H1 (cell line): ENCODE results near the gene TMEM176B. TPM values are rescaled to one million over a fixed set of nuclear protein-coding genes. Genes with fewer than 3 reads are reported as not detected.

ENCODE experiments used
- CTCF ChIA-PET: fragments of 300-600 bp; sonication (Branson Sonifier 250); formaldehyde crosslinking; loops from one replicate; lab custom pipeline; 2021; ENCODE audit not compliant: partially characterized antibody; lab: Charles Lee
- POLR2A ChIA-PET: fragments of 300-600 bp; sonication (Branson Sonifier 250); formaldehyde crosslinking; loops from one replicate; lab custom pipeline; 2021; ENCODE audit warnings: inconsistent platforms; ENCODE audit not compliant: partially characterized antibody; lab: Charles Lee
- DNase-seq, 2 experiments: peaks; one replicate each; pipeline versions ENCODE4 v3.0.0 to v3.0.0-alpha.2; 2010 to 2022; ENCODE audit warnings: low spot score in 2 of 2, low read depth in 1 of 2, mixed read lengths in 1 of 2
- FAIRE-seq: peaks from 2 replicates; lab custom pipeline; 2011; peaks lifted over from hg19 to GRCh38; lab: Jason Lieb, UNC
- H2AFZ ChIP-seq: 2 replicates; pipeline ENCODE4 v1.8.1; 2012; ENCODE audit warnings: low read length, inconsistent platforms
- H2AK5ac ChIP-seq: 2 replicates; pipeline ENCODE4 v1.6.1; 2013; ENCODE audit warnings: low read depth, low read length
- H2BK120ac ChIP-seq: replicated peaks from 2 replicates; pipeline ENCODE3; 2013; ENCODE audit warnings: low read depth, low read length, inconsistent platforms
- H2BK12ac ChIP-seq: 2 replicates; pipeline ENCODE4 v1.6.1; 2013; ENCODE audit warnings: low read depth, low read length
- H2BK15ac ChIP-seq: 2 replicates; pipeline ENCODE4 v1.6.1; 2013; ENCODE audit warnings: low read length
- H2BK20ac ChIP-seq: 2 replicates; pipeline ENCODE4 v1.6.1; 2013; ENCODE audit warnings: low read length
- H2BK5ac ChIP-seq: 2 replicates; pipeline ENCODE4 v1.6.1; 2013; ENCODE audit warnings: low read depth, low read length
- H3K14ac ChIP-seq: 2 replicates; pipeline ENCODE4 v1.6.1; 2013; ENCODE audit warnings: inconsistent platforms; ENCODE audit not compliant: insufficient read length
- H3K18ac ChIP-seq: 2 replicates; pipeline ENCODE4 v1.6.1; 2013; ENCODE audit warnings: low read length; ENCODE audit errors: extremely low read depth
- H3K23ac ChIP-seq: 2 replicates; pipeline ENCODE4 v1.6.1; 2013; ENCODE audit warnings: inconsistent platforms; ENCODE audit not compliant: insufficient read length
- H3K23me2 ChIP-seq: 2 replicates; pipeline ENCODE4 v1.6.1; 2013; ENCODE audit warnings: low read depth, low read length
- H3K27ac ChIP-seq: 2 replicates; pipeline ENCODE4 v1.6.1; 2011; ENCODE audit warnings: low read depth, low read length, inconsistent platforms
- H3K27me3 ChIP-seq, 4 experiments: replicated peaks in 1 of 4; 1 replicate in 1 of 4; 2 replicates in 3 of 4; pipeline versions ENCODE4 v1.6.1 to v1.8.1; 2011 to 2013; ENCODE audit warnings: low read length in 3 of 4, mild to moderate bottlenecking in 3 of 4, inconsistent platforms in 2 of 4, mixed read lengths in 2 of 4, moderate library complexity in 1 of 4; ENCODE audit not compliant: control insufficient read depth in 3 of 4, insufficient read depth in 3 of 4; ENCODE audit errors: extremely low read depth in 1 of 4
- H3K36me3 ChIP-seq, 4 experiments: 2 replicates each; pipeline versions ENCODE4 v1.6.1 to v1.8.1; 2011 to 2013; ENCODE audit warnings: mild to moderate bottlenecking in 4 of 4, low read length in 3 of 4, moderate library complexity in 2 of 4, control low read depth in 1 of 4, inconsistent platforms in 1 of 4; ENCODE audit not compliant: insufficient read depth in 4 of 4, control insufficient read depth in 2 of 4
- H3K4ac ChIP-seq: replicated peaks from 2 replicates; pipeline ENCODE3; 2013; ENCODE audit warnings: low read length, low read depth, mixed read lengths, inconsistent platforms; ENCODE audit not compliant: insufficient read length
- H3K4me1 ChIP-seq, 4 experiments: replicated peaks in 1 of 4; 1 replicate in 1 of 4; 2 replicates in 3 of 4; pipeline versions ENCODE4 v1.6.1 to v1.8.1; 2011 to 2013; ENCODE audit warnings: low read length in 3 of 4, inconsistent platforms in 2 of 4, mixed read lengths in 1 of 4; ENCODE audit not compliant: insufficient read depth in 4 of 4, control insufficient read depth in 3 of 4
- H3K4me2 ChIP-seq, 2 experiments: 2 replicates each; pipeline versions ENCODE4 v1.6.1 to v1.8.1; 2011 to 2013; ENCODE audit warnings: low read depth in 2 of 2, low read length in 2 of 2, control low read depth in 1 of 2, inconsistent platforms in 1 of 2, mild to moderate bottlenecking in 1 of 2; ENCODE audit not compliant: insufficient read depth in 1 of 2
- H3K4me3 ChIP-seq, 4 experiments: fragments of 200-600, 300-600 bp in 1 of 4; sonication (generic), shearing (Covaris generic), sonication (Bioruptor Twin) in 1 of 4; 2 replicates each; pipeline versions ENCODE4 v1.5.1 to v1.8.1; 2011 to 2016; ENCODE audit warnings: low read length in 4 of 4, low read depth in 3 of 4, control low read depth in 2 of 4, inconsistent platforms in 2 of 4, mild to moderate bottlenecking in 2 of 4, mixed read lengths in 1 of 4, moderate library complexity in 1 of 4; ENCODE audit not compliant: insufficient read depth in 2 of 4; ENCODE audit errors: extremely low read depth in 1 of 4
- H3K56ac ChIP-seq: replicated peaks from 2 replicates; pipeline ENCODE3; 2013; ENCODE audit warnings: low read depth, mild to moderate bottlenecking, mixed read lengths, low read length, inconsistent platforms; ENCODE audit not compliant: insufficient read length
- H3K79me1 ChIP-seq: 2 replicates; pipeline ENCODE4 v1.6.1; 2013; ENCODE audit warnings: low read depth, low read length, control low read depth
- H3K79me2 ChIP-seq, 2 experiments: 2 replicates each; pipeline versions ENCODE4 v1.6.1 to v1.8.1; 2012 to 2013; ENCODE audit warnings: low read length in 2 of 2, mild to moderate bottlenecking in 2 of 2, inconsistent platforms in 1 of 2; ENCODE audit not compliant: insufficient read depth in 2 of 2, control insufficient read depth in 1 of 2
- H3K9ac ChIP-seq, 4 experiments: replicated peaks in 1 of 4; 1 replicate in 1 of 4; 2 replicates in 3 of 4; pipeline versions ENCODE4 v1.6.1 to v1.8.1; 2011 to 2013; ENCODE audit warnings: low read depth in 3 of 4, low read length in 3 of 4, control low read depth in 2 of 4, mild to moderate bottlenecking in 2 of 4, moderate library complexity in 2 of 4, inconsistent platforms in 1 of 4; ENCODE audit errors: extremely low read depth in 1 of 4
- H3K9me3 ChIP-seq, 2 experiments: 2 replicates each; pipeline versions ENCODE4 v1.6.1 to v1.8.1; 2012 to 2013; ENCODE audit warnings: mild to moderate bottlenecking in 2 of 2, moderate library complexity in 2 of 2, control low read depth in 1 of 2, inconsistent platforms in 1 of 2, low read depth in 1 of 2, low read length in 1 of 2, mixed read lengths in 1 of 2; ENCODE audit not compliant: insufficient read depth in 2 of 2
- H4K20me1 ChIP-seq, 2 experiments: replicated peaks in 1 of 2; 2 replicates each; pipeline versions ENCODE3 to v1.8.1; 2011 to 2013; ENCODE audit warnings: inconsistent platforms in 2 of 2, low read length in 2 of 2, mild to moderate bottlenecking in 1 of 2; ENCODE audit not compliant: insufficient read depth in 2 of 2, control insufficient read depth in 1 of 2
- H4K5ac ChIP-seq: 2 replicates; pipeline ENCODE4 v1.6.1; 2013; ENCODE audit warnings: low read length, low read depth, mixed read lengths, inconsistent platforms; ENCODE audit not compliant: insufficient read length
- H4K8ac ChIP-seq: 2 replicates; pipeline ENCODE4 v1.8.0; 2013; ENCODE audit warnings: mild to moderate bottlenecking, moderate library complexity, low read length, inconsistent platforms; ENCODE audit not compliant: insufficient read depth; ENCODE audit errors: extremely low read depth
- H4K91ac ChIP-seq: replicated peaks from 2 replicates; pipeline ENCODE3; 2013; ENCODE audit warnings: low read length, mixed read lengths, inconsistent platforms; ENCODE audit not compliant: insufficient read length
- BRCA1 ChIP-seq: IDR thresholded peaks from 2 replicates; pipeline ENCODE4 v1.6.1; 2012; ENCODE audit warnings: low read depth, low read length, improper control_type of control experiment
- RAD21 ChIP-seq, 2 experiments: IDR thresholded peaks in 1 of 2; conservative IDR thresholded peaks in 1 of 2; 2 replicates each; pipeline ENCODE4 v1.6.1; 2011; ENCODE audit warnings: low read depth in 2 of 2, low read length in 2 of 2, improper control_type of control experiment in 1 of 2, inconsistent platforms in 1 of 2, mild to moderate bottlenecking in 1 of 2, moderate library complexity in 1 of 2
- SIX5 ChIP-seq: IDR thresholded peaks from 2 replicates; pipeline ENCODE4 v1.6.1; 2011; ENCODE audit warnings: mild to moderate bottlenecking, low read depth, low read length
- TAF7 ChIP-seq: optimal IDR thresholded peaks from 2 replicates; pipeline ENCODE3; 2011; ENCODE audit warnings: low read depth, mild to moderate bottlenecking, inconsistent platforms, low read length, moderate library complexity, borderline replicate concordance
- WGBS, 2 experiments: shearing (Covaris generic) in 1 of 2; methylation state at CpG; one replicate each; pipeline versions ENCODE4 v1.1.6 to v1.1.7; 2013 to 2015; ENCODE audit warnings: low lambda C conversion rate in 2 of 2, mixed read lengths in 2 of 2, inconsistent platforms in 1 of 2, low coverage in 1 of 2, missing lambda C conversion rate in 1 of 2; ENCODE audit not compliant: insufficient replicate concordance in 2 of 2, insufficient coverage in 1 of 2, insufficient read length in 1 of 2; ENCODE audit errors: extremely low coverage in 1 of 2, missing lambda C conversion rate in 1 of 2; 5-methylcytosine and 5-hydroxymethylcytosine counted together
- polyA plus RNA-seq, 7 experiments: library from polyadenylated mRNA; depleted of rRNA in 3 of 7; stranded (reverse) in 5 of 7; unstranded in 2 of 7; fragments of >200 nt in 5 of 7; fragments of 200-250 nt in 2 of 7; gene quantifications; 1 replicate in 5 of 7; 2 replicates in 1 of 7; 4 replicates in 1 of 7; pipeline versions ENCODE4 v1.2.1 to v1.2.3, GENCODE V29; 2011 to 2013; ENCODE audit warnings: missing spikeins in 2 of 7, mixed read lengths in 2 of 7
- total RNA-seq: library from RNA; stranded (reverse); fragmentation: NEBNext Ultra II Directional; extraction: Animal tissue kit (Norgen Biotek cat#: 25700); gene quantifications from 2 replicates; pipeline ENCODE4 v1.2.1, GENCODE V29; 2021
- TF ChIP-seq, protein P1 (sequence below), 3 experiments: IDR thresholded peaks; 1 replicate in 2 of 3; 2 replicates in 1 of 3; pipeline versions ENCODE4 v1.5.1 to v1.6.1; 2011; ENCODE audit warnings: low read length in 3 of 3, mild to moderate bottlenecking in 3 of 3, inconsistent platforms in 2 of 3, low read depth in 1 of 3, moderate library complexity in 1 of 3; ENCODE audit not compliant: insufficient read depth in 1 of 3; ENCODE audit errors: control extremely low read depth in 1 of 3

The TMEM176B gene
- total and polyA plus RNA-seq, 2 of the 8 experiments (the other 6 are each of a cell fraction or from before 2014, with no cell fraction given), result 1.2 to 2.1 TPM

DNA sequence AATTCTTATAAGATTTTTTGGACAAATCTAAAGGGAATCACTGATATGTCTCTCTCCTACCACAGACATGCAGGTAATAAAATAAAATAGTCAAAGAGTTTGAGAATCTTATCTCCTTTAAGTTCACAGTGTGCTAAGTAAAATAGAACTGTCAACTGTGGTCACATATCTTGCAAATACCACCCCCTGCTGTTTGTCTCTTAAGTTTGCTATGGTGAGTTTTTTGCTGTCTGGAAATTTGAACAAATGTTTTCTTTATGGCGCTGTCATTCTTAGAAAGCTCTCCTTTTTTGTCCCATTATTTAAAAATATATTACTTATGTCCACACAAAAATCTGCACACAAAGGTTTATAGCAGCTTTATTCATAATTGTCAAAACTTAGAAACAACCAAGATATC is 43.3 kb downstream of the TMEM176B start:
- no peak overlapping the region for H2AFZ ChIP-seq
- no peak overlapping the region for H3K27ac ChIP-seq
- no peak overlapping the region for H3K56ac ChIP-seq
- no peak overlapping the region for H2BK12ac ChIP-seq
- FAIRE-seq (no peak), DNase-seq (no peak)
- no peak overlapping the region for H4K8ac ChIP-seq
- H3K36me3 ChIP-seq, result no peaks in the 10 kb centered on the region
- no peak overlapping the region for H2BK120ac ChIP-seq
- no peaks in the 10 kb centered on the region for H3K4me1 ChIP-seq
- no peak overlapping the region for H3K4ac ChIP-seq
- no peaks in the 10 kb centered on the region for H3K79me2 ChIP-seq
- H3K9me3 ChIP-seq, result no peaks in the 10 kb centered on the region
- H3K4me2 ChIP-seq, result no peak overlapping the region
- no peak overlapping the region for H3K14ac ChIP-seq
- no peak overlapping the region for H3K18ac ChIP-seq
- H3K4me3 ChIP-seq, result no peak overlapping the region
- H4K5ac ChIP-seq, result no peak overlapping the region
- H2AK5ac ChIP-seq, result no peak overlapping the region
- no peak overlapping the region for H3K23ac ChIP-seq
- H4K91ac ChIP-seq, result no peak overlapping the region
- TF ChIP-seq BRCA1 (no peak), TAF7 (no peak), SIX5 (no peak), RAD21 (IDR thresholded peaks at IDR 0.05 in 1 of 2, conservative IDR thresholded peaks at IDR 0.05 in 1 of 2; ENCODE audit: low read depth in 2 of 2, low read length in 2 of 2) (peak; percentile 33 to 34; a peak in 3 of 4 replicates)
- TF ChIP-seq, protein P1, sequence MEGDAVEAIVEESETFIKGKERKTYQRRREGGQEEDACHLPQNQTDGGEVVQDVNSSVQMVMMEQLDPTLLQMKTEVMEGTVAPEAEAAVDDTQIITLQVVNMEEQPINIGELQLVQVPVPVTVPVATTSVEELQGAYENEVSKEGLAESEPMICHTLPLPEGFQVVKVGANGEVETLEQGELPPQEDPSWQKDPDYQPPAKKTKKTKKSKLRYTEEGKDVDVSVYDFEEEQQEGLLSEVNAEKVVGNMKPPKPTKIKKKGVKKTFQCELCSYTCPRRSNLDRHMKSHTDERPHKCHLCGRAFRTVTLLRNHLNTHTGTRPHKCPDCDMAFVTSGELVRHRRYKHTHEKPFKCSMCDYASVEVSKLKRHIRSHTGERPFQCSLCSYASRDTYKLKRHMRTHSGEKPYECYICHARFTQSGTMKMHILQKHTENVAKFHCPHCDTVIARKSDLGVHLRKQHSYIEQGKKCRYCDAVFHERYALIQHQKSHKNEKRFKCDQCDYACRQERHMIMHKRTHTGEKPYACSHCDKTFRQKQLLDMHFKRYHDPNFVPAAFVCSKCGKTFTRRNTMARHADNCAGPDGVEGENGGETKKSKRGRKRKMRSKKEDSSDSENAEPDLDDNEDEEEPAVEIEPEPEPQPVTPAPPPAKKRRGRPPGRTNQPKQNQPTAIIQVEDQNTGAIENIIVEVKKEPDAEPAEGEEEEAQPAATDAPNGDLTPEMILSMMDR (IDR thresholded peaks at IDR 0.05; ENCODE audit: control extremely low read depth in 1 of 3, insufficient read depth in 1 of 3, low read depth in 1 of 3, low read length in 3 of 3), result peak in 1 of 3 experiments; percentile 6; a peak in 1 of 4 replicates
- H3K9ac ChIP-seq, result no peak overlapping the region
- no peak overlapping the region for H2BK20ac ChIP-seq
- H4K20me1 ChIP-seq, result no peaks in the 10 kb centered on the region
- CTCF ChIA-PET, result interaction anchor here (1.2 kb wide), 1 partner anchor 311 kb away, joined by 3 read pairs; no protein-coding TSS in a partner anchor
- H3K79me1 ChIP-seq, result no peaks in the 10 kb centered on the region
- no peak overlapping the region for H2BK5ac ChIP-seq
- WGBS, 2 experiments, result 79% methylated on average over 1 of the region's 1 CpG; no CpG with 5 or more reads in 1 of the 2 experiments
- H3K27me3 ChIP-seq, result peaks cover 0 to 6% (median 2%) of the 10 kb centered on the region in 4 experiments; a peak in 3 of 7 replicates
- POLR2A ChIA-PET, result no interaction called here
- no peaks in the 10 kb centered on the region for H3K23me2 ChIP-seq
- H2BK15ac ChIP-seq, result no peak overlapping the region
